ENCODE data around the gene SF3B6.
"Not testable (repeated sequence)": the region's sequence is repeated elsewhere in the genome, so short reads cannot be mapped to it uniquely, and the experiment has no call there.

Gene SF3B6

GRCh38 chr2:24075915-24076848 lies at the start of gene SF3B6:
Gene SF3B6, minus strand, starts transcription at chr2:24076326. Its CDS starts 97 bp downstream, at chr2:24076229.
- peak; percentile 100 for DNase-seq

- DNase-seq = no peak
Observed at GRCh38 chr2:24123922-24124580, 47.9 kb upstream of the SF3B6 start.

GRCh38 chr2:24123195-24123921 lies 47.2 kb upstream of the SF3B6 start, which contains the start of the genes FAM228B and PFN4:
Gene FAM228B, plus strand, starts transcription at chr2:24123469. Its CDS starts 893 bp downstream, at chr2:24124362.
Gene PFN4, minus strand, starts transcription at chr2:24123334. Its CDS starts 799 bp downstream, at chr2:24122535.
- DNase-seq = peak; percentile 63

- no peak for DNase-seq
Observed at GRCh38 chr2:24122366-24123194, 46.5 kb upstream of the SF3B6 start.

GRCh38 chr2:24121469-24121868 lies 45.3 kb upstream of the SF3B6 start:
- DNase-seq = no peak

- no peak for DNase-seq
Observed at GRCh38 chr2:24121066-24121465, 44.9 kb upstream of the SF3B6 start.

GRCh38 chr2:24117902-24118301 lies 41.8 kb upstream of the SF3B6 start:
- DNase-seq = no peak

GRCh38 chr2:24115057-24115456 lies 38.9 kb upstream of the SF3B6 start:
- DNase-seq = no peak

- DNase-seq = no peak
Observed at GRCh38 chr2:24111407-24111901, 35.3 kb upstream of the SF3B6 start.

- no peak for DNase-seq
Observed at GRCh38 chr2:24110660-24111303, 34.7 kb upstream of the SF3B6 start.

GRCh38 chr2:24109431-24109830 lies 33.3 kb upstream of the SF3B6 start:
- not testable (repeated sequence) for DNase-seq

GRCh38 chr2:24107336-24107735 lies 31.2 kb upstream of the SF3B6 start:
- no peak for DNase-seq

GRCh38 chr2:24106786-24107185 lies 30.7 kb upstream of the SF3B6 start:
- no peak for DNase-seq

GRCh38 chr2:24105816-24106215 lies 29.7 kb upstream of the SF3B6 start:
- DNase-seq = no peak

- no peak for DNase-seq
Observed at GRCh38 chr2:24104906-24105305, 28.8 kb upstream of the SF3B6 start.

GRCh38 chr2:24104110-24104650 lies 28.1 kb upstream of the SF3B6 start:
- DNase-seq = no peak

- DNase-seq = no peak
Observed at GRCh38 chr2:24102677-24103076, 26.6 kb upstream of the SF3B6 start.

- no peak for DNase-seq
Observed at GRCh38 chr2:24101992-24102391, 25.9 kb upstream of the SF3B6 start.

- not testable (repeated sequence) for DNase-seq
Observed at GRCh38 chr2:24100732-24101131, 24.6 kb upstream of the SF3B6 start.

GRCh38 chr2:24095171-24095677 lies 19.1 kb upstream of the SF3B6 start:
- DNase-seq = not testable (repeated sequence)

GRCh38 chr2:24093270-24093669 lies 17.1 kb upstream of the SF3B6 start:
- DNase-seq = not testable (repeated sequence)
